Transverse colon (tissue), 4 donors: Measurements from ENCODE around the gene QPCT.

ENCODE experiments used
- CTCF ChIP-seq, 5 experiments: fragments of 200-600 bp in 3 of 5; fragments of 450-650 bp in 2 of 5; sonication (generic) in 3 of 5; IDR thresholded peaks; 1 replicate in 2 of 5; 2 replicates in 3 of 5; pipeline ENCODE4 v1.5.1; 2016 to 2017; ENCODE audit warnings: antibody characterized with exemption in 5 of 5, inconsistent platforms in 3 of 5, mild to moderate bottlenecking in 2 of 5, moderate library complexity in 1 of 5
- EP300 ChIP-seq: sonication (generic); formaldehyde crosslinking; IDR thresholded peaks from one replicate; pipeline ENCODE4 v1.6.1; 2017; ENCODE audit warnings: antibody characterized with exemption, low read depth
- POLR2A ChIP-seq: fragments of 450-650 bp; IDR thresholded peaks from one replicate; pipeline ENCODE4 v1.6.1; 2016; ENCODE audit warnings: antibody characterized with exemption, mild to moderate bottlenecking, moderate library complexity
- POLR2AphosphoS5 ChIP-seq, 3 donors: sonication (generic); formaldehyde crosslinking; IDR thresholded peaks; one replicate each; pipeline ENCODE4 v1.6.1; 2016; ENCODE audit warnings: antibody characterized with exemption in 3 of 3

GRCh38 chr2:37333256-37333655, 11.2 kb upstream of the QPCT start:
- no peak for TF ChIP-seq CTCF (IDR thresholded peaks at IDR 0.05)
- TF ChIP-seq POLR2A = no peak
- TF ChIP-seq POLR2AphosphoS5 (IDR thresholded peaks at IDR 0.05) = no peak
- TF ChIP-seq EP300 = no peak
